ENCODE results near the gene SLC16A11.
"Not testable (repeated sequence)": the region's sequence is repeated elsewhere in the genome, so short reads cannot be mapped to it uniquely, and the experiment has no call there.

The SLC16A11 gene, protein sequence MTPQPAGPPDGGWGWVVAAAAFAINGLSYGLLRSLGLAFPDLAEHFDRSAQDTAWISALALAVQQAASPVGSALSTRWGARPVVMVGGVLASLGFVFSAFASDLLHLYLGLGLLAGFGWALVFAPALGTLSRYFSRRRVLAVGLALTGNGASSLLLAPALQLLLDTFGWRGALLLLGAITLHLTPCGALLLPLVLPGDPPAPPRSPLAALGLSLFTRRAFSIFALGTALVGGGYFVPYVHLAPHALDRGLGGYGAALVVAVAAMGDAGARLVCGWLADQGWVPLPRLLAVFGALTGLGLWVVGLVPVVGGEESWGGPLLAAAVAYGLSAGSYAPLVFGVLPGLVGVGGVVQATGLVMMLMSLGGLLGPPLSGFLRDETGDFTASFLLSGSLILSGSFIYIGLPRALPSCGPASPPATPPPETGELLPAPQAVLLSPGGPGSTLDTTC
- 0.56 reads per million for total RNA-seq

DNA sequence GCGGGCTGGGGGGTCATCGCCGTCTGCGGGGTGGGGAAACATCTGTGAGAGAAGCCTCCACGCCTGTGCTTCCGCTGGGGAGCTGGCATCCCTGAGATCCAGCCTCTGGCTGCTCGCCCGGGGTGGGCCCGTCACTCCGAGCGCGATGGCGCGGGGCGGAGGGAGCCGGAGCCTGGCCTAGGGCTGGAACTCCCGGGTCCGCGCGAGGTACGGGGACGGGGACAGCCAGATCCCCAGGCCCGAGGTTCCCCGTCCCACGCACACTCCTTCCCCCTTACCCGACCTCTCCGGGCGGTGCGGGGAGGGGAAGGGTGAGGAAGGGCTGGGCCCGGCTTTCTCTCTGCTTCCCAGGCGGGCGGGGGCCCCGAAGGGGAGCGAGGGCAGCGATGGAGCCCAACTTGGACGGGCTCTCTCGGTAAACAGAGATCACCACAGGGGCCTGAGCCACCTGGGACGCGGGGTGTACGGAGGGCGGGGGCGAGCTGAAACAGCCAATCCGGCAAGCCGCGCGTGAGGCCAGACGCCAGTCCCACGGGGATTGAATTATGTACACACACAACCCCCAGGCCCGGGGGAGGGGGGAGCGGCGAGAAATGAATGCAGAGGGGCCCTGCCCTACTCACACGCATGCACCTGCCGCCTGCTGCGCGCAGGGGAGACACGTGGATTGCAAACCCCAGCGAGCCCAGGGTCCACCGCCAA is at the start of gene SLC16A11:
TSS of gene SLC16A11 (minus strand) at position 596 of the 702 bp plus-strand sequence. CDS start at position 17, 579 bp downstream.
- no peak for DNase-seq

DNA sequence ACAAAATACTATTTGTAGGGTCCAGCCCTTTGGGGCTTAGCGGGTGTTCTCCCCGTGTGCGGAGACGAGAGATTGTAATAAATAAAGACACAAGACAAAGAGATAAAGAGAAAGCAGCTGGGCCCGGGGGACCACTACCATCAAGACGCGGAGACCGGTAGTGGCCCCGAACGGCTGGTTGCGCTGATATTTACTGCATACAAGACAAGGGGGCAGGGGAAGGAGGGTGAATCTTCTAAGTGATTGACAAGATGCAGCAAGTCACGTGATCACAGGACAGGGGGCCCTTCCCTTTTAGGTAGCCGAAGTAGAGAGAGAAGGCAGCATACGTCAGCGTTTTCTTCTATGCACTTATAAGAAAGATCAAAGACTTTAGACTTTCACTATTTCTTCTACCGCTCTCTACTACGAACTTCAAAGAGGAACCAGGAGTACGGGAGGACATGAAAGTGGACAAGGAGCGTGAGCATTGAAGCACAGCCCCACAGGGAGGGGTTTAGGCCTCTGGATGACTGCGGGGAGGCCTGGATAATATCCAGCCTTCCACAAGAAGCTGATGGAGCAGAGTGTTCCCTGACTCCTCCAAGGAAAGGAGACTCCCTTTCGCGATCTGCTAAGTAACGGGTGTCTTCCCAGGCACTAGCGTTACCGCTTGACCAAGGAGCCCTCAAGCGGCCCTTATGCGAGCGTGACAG is 47.6 kb upstream of the SLC16A11 start:
- DNase-seq = not testable (repeated sequence)

- DNase-seq = not testable (repeated sequence)
Observed at GRCh38 chr17:7089570-7089969, 45.7 kb upstream of the SLC16A11 start.

DNA sequence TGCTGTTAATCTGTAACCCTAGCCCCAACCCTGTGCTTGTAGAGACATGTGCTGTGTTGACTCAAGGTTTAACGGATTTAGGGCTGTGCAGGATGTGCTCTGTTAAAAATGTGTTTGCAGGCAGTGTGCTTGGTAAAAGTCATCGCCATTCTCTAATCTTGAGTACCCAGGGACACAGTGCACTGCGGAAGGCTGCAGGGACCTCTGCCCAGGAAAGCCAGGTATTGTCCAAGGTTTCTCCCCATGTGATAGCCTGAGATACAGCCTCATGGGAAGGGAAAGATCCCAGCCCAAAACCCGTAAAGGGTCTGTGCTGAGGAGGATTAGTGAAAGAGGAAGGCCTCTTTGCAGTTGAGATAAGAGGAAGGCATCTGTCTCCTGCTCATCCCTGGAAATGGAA is 44.5 kb upstream of the SLC16A11 start:
- DNase-seq = not testable (repeated sequence)

DNA sequence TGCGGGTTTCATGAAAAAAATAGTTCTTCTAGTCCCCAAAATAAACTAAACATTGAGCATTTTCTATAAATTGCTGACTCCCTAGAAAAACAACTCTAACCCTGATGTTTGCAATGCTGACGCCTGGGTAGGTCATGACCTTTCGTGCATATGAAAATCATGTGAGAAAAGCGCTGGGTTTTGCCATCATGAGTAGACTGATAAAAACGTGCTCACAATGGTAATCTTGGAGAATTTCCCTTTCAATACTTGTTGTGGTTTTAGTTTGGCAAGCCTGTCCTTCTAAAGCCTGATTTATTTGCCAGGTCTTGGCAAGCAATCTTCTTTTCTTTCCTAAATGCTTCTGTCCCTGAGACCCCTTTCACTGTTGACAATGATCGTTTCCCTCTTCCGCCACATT is 40.2 kb upstream of the SLC16A11 start:
- DNase-seq = no peak

DNA sequence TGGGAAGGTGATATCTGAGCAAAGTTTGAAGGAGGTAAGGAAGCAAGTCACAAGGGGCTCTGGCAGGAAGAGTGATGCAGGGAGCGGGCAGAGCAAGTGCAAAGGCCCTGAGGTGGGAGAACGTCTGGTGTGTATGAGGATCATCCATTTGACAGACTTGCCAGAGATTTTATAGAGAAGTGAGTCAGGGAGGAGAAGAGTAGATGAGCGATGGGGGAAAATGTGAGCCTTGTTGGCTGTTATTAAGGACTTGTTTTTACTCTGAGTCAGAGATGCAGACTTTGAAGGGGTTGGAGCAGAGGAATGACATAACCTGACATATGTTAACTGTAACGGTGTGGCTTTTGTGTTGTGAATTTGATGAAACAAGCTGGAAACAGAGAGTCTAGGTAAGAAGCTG is 39.7 kb upstream of the SLC16A11 start:
- no peak for DNase-seq

DNA sequence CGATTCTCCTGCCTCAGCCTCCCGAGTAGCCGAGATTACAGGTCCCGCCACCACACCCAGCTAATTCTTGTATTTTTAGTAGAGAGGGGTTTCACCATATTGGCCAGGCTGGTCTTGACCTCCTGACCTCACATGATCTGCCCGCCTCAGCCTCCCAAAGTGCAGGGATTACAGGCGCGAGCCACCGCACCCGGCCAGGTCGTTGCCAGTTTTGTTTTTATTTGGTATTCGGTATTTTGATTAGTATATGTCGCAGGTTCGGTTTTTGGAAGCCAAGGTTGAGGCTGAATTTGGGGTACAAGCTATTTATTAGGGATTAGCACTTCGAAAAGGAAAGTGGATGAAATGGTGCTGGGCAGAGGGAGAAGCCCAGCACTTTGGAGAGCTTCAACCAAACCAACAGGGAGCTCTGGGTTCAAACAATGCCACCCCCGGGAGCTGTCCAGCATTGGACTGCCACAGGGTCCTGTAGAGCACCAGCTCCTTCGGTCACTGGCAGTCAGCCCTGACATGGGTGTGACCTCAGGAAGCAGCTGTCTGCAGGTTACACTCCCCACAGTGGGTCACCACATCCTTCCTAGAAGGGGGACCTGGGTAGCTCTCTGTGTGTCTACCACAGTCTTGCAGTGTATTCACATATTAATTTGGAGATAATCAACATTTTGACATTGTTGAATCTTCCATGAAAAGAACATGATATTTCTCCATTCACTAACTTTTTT is 37.6 kb upstream of the SLC16A11 start:
- DNase-seq = no peak

DNA sequence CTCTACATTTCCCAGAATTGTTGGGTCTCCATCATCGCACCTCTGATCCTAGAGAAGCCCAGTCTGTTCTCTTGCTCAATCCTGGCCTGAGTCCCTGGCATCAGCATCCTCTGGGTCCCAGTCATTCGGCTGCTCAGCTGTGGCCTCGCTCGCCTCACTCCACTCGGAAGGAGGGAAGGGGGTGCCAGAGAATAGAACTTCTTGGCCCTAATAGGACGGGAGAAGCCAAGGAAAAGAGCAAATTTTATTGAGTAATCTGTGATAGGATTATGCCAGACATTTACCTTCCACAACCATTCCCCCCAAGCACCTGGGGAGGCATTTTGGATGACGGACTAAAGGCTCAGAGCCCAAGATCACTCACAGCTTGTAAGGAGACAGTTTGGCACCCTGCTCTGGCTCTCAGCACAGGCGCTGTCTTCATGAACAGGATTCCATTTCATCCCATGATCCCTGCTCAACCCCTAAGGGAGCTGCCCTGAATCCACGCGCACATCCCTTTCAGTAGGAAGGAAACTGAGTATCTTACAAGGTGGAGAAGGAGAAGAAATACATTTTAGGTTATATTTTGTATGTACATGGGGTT is 36.7 kb upstream of the SLC16A11 start:
- no peak for DNase-seq

GRCh38 chr17:7079581-7080455 is 35.9 kb upstream of the SLC16A11 start, which contains the start of gene CLEC10A:
Gene CLEC10A (minus strand): TSS chr17:7080251. CDS start chr17:7078812, 1,439 bp downstream.
- no peak for DNase-seq

DNA sequence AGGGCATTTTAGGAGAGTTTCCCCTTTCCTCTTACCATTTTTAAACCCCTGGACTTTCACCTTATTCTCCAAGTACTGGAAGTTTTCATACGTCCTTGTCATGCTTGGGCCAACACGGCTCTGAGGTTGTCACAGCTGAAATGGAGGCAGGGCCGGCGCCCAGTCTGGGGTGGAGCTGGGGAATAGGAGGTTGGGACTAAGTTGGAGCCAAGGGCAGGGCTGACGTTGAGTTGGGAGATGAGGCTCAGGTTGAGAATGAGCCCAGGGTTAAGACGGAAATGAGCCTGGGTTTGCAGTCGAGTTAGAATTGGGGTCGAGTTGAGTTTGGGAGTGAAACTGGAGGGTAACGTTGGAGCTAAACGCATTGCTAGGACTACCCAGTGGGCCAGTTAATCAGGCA is 34.8 kb upstream of the SLC16A11 start:
- DNase-seq = no peak

DNA sequence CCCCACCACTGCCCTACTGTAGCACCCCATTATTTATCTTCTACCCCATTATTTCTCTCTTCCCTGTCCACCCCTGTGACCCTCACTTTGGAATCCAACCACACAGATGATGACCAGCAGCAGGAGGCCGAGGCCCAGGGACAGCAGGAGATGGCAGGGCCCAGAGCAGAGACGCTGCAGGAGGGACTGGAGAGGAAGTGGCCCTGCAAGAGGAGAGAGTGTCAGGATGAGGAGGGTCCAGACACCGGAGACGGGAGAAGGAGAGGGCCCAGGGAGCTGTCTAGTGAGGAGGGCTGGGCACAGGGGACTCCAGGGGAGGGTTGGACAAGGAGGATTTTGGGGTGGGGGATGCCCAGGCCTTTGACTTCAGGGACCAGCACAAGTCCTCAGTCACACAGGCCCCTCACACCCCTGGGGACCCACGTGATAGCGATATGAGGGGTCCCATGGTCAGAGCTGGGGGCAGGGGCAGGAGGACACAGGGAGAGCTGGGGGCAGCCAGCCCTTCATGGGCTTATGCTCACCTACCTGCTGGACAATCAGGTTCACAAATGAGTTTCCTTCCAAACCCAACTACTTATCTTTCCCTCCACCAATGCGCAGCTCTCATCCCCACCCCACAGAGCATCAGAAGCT is 34.1 kb upstream of the SLC16A11 start:
- DNase-seq = no peak

DNA sequence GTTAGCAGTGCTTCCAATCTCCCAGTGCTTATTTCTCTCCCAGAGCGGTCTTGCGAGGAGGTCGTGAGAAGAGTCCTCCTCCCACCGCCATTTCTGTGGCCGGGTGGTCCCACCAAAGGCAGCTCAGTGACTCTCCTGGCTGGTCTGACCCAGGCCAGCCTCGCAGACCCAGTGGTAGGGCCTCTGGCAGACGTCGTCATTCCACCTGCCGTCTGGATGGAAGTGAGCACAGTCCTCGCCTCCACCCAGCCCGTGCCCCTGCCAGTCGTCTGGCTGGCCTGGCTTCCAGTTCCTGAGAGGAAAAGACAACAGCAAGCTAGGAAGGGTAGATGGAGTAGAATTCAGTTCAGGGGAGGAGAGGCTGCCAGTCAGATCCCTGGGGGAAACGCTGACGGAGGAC is 31.0 kb upstream of the SLC16A11 start:
- DNase-seq = no peak

DNA sequence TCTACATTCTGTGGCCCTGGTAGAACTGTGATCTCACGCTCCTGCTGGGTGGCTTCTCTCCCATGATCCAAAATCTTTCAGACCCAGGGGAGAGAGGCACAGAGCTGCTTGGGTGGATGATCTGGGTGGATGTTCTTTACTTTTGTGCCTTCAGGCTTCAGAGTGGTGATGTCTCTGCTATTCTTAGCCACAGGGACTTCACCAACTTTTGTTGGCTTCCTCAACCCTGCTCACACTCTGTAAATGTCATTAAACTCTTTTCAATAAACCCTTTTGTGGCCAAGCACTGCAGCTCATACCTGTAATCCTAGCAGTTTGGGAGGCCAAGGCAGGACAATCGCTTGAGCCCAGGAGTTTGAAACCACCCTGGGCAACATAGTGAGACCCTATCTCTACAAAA is 28.5 kb upstream of the SLC16A11 start:
- DNase-seq = no peak

GRCh38 chr17:7070712-7071111 is 26.8 kb upstream of the SLC16A11 start:
- DNase-seq = no peak

DNA sequence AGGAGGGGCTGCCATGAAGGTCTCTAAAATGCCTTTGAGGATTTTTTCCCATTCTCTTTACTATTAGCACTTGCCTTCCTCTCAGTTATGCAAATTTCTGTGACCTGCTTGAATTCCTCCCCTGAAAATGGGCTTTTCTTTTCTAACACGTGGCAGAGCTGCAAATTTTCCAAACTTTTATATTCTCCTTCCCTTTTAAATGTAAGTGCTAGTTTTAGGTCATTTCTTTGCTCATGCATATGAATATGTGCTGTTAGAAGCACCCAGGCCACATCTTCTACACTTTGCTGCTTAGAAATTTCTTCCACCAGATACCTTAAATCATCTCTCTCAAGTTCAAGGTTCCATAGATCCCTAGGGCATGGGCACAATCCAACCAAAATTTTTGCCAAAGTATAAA is 24.4 kb upstream of the SLC16A11 start:
- DNase-seq = no peak

DNA sequence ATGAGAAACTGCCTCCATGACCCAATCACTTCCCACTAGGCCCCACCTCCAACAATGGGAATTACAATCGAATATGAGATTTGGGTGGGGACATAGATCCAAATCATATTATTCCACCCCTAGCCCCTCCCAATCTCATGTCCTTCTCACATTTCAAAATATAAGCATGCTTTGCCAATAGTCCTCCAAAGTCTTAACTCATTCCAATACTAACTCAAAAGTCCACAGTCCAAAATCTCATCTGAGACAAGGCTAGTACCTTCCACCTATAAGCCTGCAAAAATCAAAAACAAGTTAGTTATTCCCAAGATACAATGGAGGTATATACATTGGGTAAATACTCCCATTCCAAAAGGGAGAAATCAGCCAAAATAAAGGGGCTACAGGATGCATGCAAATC is 23.3 kb upstream of the SLC16A11 start:
- no peak for DNase-seq

DNA sequence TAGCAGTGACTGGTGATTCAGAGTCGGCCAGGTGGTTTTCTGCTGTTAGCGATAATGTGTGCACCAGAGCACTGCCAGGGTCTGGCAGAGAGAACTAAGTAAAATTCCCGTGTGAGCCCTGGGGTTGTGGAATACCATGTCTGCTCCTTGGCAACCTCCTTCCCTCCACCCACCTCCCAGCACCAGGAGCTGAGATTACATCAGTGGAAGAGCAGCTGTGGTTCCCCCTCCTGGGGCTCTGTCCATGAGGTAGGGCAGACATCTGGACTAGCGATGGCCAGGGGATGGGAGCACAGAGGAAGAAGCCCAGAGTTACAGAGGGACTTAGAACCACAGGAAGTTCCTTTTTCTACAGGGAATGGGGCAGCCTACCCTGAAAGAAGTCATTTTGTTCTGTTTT is 20.4 kb upstream of the SLC16A11 start:
- no peak for DNase-seq

DNA sequence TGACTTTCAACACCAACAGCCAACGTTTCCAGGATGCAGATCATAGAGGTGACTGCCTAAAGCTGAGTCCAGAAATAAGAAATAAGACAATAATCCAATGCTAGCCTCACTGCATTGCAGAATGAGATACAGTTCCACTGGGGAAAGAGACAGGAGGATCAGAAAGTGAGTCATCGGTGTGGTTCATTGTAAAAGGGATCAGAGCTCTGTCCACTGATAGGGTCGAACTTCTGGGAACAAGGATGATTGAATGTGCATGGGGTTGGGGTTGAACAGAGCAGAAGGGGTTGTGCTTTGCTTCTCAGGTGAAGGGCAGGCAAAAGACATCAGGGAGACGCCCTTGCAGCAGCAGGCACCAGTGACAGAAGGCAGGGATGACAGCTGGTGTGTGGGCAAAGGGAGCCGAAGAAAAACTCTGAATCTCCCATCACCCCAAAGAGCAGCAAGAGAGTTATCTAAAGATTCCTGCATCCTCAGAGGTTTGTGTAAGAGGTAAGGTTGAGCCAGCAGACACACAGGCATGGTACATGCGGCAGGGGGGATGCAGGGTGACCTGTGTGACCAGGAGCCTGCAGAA is 19.7 kb upstream of the SLC16A11 start:
- DNase-seq = no peak

DNA sequence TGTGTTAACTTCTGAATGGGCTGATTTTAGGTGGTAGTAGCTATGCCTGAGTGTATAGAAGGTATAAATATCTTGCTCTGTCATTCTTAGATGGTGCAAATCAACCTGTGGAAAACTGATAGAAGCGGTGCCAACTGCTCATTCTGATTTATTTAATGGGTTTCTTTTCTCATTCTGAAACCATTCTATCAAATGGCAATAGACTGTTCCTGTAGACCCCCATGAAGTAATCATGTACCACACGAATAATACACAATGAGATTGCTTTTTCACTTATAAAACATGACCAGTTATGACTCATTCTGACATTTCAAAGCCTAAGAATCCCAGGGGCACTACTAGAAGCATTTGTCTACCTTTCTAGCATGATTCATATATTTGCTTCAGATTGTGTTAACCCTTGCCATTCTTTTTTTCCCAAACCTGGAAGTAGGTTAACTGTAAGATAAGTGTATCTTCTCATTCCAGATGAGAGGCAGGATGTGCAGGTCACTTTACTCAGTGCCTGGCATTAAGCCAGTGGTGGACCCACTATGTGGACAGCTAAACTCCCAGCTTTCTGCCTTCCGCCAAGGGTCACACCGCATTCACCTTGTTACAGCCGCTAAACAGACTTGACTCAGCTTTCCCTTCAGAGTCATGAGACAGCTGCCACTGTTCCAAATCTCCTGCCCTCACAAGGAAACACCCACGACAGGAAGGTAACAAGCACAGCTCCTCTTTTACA is 16.4 kb upstream of the SLC16A11 start:
- DNase-seq = no peak

Data from effector CD4-positive, alpha-beta T cell (primary cell).